Gastroesophageal sphincter (tissue), 4 donors: ENCODE measurements around the gene APLF. TPM values are rescaled to one million over a fixed set of nuclear protein-coding genes. Genes with fewer than 3 reads are reported as not detected.
"Not testable (repeated sequence)": the region's sequence is repeated elsewhere in the genome, so short reads cannot be mapped to it uniquely, and the experiment has no call there.

Source experiments
- ATAC-seq: fragments of 150-250 bp; one replicate; pipeline ENCODE4 v1.9.1; 2016; ENCODE audit warnings: mild to moderate bottlenecking, moderate library complexity
- H3K27ac ChIP-seq, 4 donors: fragments of 200-600 bp; sonication (generic) in 3 of 4; 1 replicate in 3 of 4; 2 replicates in 1 of 4; pipeline ENCODE4 v1.5.1; 2016 to 2019
- H3K27me3 ChIP-seq: fragments of 200-600 bp; sonication (generic); one replicate; pipeline ENCODE4 v1.5.1; 2019
- H3K36me3 ChIP-seq, 2 donors: fragments of 200-600 bp; sonication (generic); one replicate each; pipeline ENCODE4 v1.5.1; 2019; ENCODE audit warnings: control low read depth in 1 of 2
- H3K4me1 ChIP-seq, 3 donors: fragments of 200-600 bp; sonication (generic); 1 replicate in 2 of 3; 2 replicates in 1 of 3; pipeline ENCODE4 v1.5.1; 2016 to 2019; ENCODE audit warnings: control low read depth in 2 of 3
- H3K4me3 ChIP-seq, 2 donors: fragments of 200-600 bp; sonication (generic); one replicate each; pipeline ENCODE4 v1.5.1; 2019; ENCODE audit warnings: mild to moderate bottlenecking in 1 of 2, moderate library complexity in 1 of 2
- H3K9me3 ChIP-seq, 3 donors: fragments of 200-600 bp; sonication (generic); one replicate each; pipeline ENCODE4 v1.5.1; 2017 to 2019; ENCODE audit warnings: control low read depth in 2 of 3
- EP300 ChIP-seq: sonication (generic); formaldehyde crosslinking; IDR thresholded peaks from one replicate; pipeline ENCODE4 v1.6.1; 2017; ENCODE audit warnings: antibody characterized with exemption, mild to moderate bottlenecking
- POLR2A ChIP-seq, 2 donors: fragments of 450-650 bp; IDR thresholded peaks; one replicate each; pipeline ENCODE4 v1.6.1; 2017; ENCODE audit warnings: antibody characterized with exemption in 2 of 2, mild to moderate bottlenecking in 2 of 2, moderate library complexity in 1 of 2
- POLR2AphosphoS5 ChIP-seq: sonication (generic); formaldehyde crosslinking; IDR thresholded peaks from one replicate; pipeline ENCODE4 v1.6.1; 2017; ENCODE audit warnings: antibody characterized with exemption
- WGBS, 2 donors: methylation state at CpG; one replicate each; pipeline ENCODE4 v1.1.5; 2018; ENCODE audit warnings: low coverage in 1 of 2; 5-methylcytosine and 5-hydroxymethylcytosine counted together
- total RNA-seq, 4 donors: library from RNA; depleted of rRNA; stranded (reverse); fragments of >200 nt; gene quantifications; one replicate each; pipeline ENCODE4 v1.1.0, GENCODE V29; 2016
- TF ChIP-seq, protein P1 (sequence below), 4 experiments: fragments of 200-600 bp in 2 of 4; fragments of 450-650 bp in 2 of 4; sonication (generic) in 1 of 4; IDR thresholded peaks; one replicate each; pipeline ENCODE4 v1.5.1; 2017 to 2019; ENCODE audit warnings: antibody characterized with exemption in 4 of 4, mild to moderate bottlenecking in 2 of 4, moderate library complexity in 2 of 4

The APLF gene
- total RNA-seq, 4 donors from 2014 or later, result 5.5 to 12.0 (median 10.4) TPM

- no peak for ATAC-seq
- TF ChIP-seq POLR2AphosphoS5 (no peak), POLR2A (IDR thresholded peaks at IDR 0.05) (no peak), EP300 (no peak)
- TF ChIP-seq, protein P1, sequence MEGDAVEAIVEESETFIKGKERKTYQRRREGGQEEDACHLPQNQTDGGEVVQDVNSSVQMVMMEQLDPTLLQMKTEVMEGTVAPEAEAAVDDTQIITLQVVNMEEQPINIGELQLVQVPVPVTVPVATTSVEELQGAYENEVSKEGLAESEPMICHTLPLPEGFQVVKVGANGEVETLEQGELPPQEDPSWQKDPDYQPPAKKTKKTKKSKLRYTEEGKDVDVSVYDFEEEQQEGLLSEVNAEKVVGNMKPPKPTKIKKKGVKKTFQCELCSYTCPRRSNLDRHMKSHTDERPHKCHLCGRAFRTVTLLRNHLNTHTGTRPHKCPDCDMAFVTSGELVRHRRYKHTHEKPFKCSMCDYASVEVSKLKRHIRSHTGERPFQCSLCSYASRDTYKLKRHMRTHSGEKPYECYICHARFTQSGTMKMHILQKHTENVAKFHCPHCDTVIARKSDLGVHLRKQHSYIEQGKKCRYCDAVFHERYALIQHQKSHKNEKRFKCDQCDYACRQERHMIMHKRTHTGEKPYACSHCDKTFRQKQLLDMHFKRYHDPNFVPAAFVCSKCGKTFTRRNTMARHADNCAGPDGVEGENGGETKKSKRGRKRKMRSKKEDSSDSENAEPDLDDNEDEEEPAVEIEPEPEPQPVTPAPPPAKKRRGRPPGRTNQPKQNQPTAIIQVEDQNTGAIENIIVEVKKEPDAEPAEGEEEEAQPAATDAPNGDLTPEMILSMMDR (IDR thresholded peaks at IDR 0.05), result no peak
- 59 to 100% methylated on average over 1 of the region's 1 CpG for WGBS, 2 donors
- Histone ChIP-seq H3K9me3 (no peaks in the 10 kb centered on the region), H3K4me3 (no peak overlapping the region), H3K27me3 (no peaks in the 10 kb centered on the region), H3K36me3 (no peaks in the 10 kb centered on the region), H3K27ac (no peak overlapping the region), H3K4me1 (no peaks in the 10 kb centered on the region)
Measured at GRCh38 chr2:68553098-68553497, 85.7 kb downstream of the APLF start.

- H3K4me1 ChIP-seq, H3K27ac ChIP-seq, H3K9me3 ChIP-seq, ATAC-seq, H3K4me3 ChIP-seq, H3K36me3 ChIP-seq, H3K27me3 ChIP-seq: not testable (repeated sequence)
- 87 to 96% methylated on average over 5 of the region's 5 CpGs for WGBS, 2 donors
Measured at GRCh38 chr2:68555425-68556206, 88.2 kb downstream of the APLF start.

DNA sequence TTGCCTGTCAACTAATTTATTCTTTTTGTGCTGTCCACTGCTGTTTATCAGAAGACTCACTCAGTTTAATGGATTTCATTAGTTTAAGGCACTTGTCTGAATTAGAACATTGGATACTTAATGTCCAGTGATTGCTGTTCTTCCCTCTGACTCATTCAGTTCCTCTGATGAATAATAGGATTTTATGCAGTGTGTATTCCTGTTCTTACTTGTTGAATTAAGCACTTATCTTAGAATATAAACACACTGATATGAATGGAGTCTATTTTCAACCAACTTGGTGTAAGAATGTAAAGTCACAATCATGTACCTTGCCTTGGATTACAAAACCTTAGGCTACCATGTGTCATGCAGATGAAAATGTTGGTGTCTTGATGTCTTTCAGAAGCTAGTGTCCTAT is 89.0 kb downstream of the APLF start:
- no peak for ATAC-seq
- TF ChIP-seq EP300 (no peak), POLR2AphosphoS5 (no peak), POLR2A (IDR thresholded peaks at IDR 0.05) (no peak)
- TF ChIP-seq, protein P1 (IDR thresholded peaks at IDR 0.05), result no peak
- Histone ChIP-seq H3K4me3 (no peak overlapping the region), H3K27me3 (no peaks in the 10 kb centered on the region), H3K36me3 (no peaks in the 10 kb centered on the region), H3K4me1 (no peaks in the 10 kb centered on the region), H3K27ac (no peak overlapping the region), H3K9me3 (no peaks in the 10 kb centered on the region)

DNA sequence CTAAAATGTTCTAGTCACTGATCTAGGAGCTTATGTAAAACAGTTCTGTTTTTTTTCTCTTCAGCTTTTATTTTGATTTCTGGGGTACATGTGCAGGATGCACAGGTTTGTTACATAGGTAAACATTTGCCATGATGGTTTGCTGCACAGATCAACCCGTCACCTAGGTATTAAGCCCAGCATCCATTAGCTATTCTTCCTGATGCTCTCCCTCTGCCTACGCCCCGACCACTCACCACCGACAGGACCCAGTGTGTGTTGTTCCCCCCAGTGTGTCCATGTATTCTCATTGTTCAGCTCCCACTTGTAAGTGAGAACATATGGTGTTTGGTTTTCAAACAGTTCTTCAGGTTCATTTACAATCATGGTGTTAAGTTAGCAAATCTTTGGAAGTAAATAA is 91.2 kb downstream of the APLF start:
- TF ChIP-seq EP300 (no peak), POLR2A (IDR thresholded peaks at IDR 0.05) (no peak), POLR2AphosphoS5 (no peak)
- TF ChIP-seq, protein P1 (IDR thresholded peaks at IDR 0.05), result no peak
- no peak for ATAC-seq
- WGBS, 2 donors, result 70 to 85% methylated on average over 2 to 4 of the region's 4 CpGs
- no peaks in the 10 kb centered on the region for H3K27me3 ChIP-seq
- no peaks in the 10 kb centered on the region for H3K36me3 ChIP-seq
- no peak overlapping the region for H3K27ac ChIP-seq
- H3K4me3 ChIP-seq, result no peak overlapping the region
- H3K4me1 ChIP-seq, result no peaks in the 10 kb centered on the region
- no peaks in the 10 kb centered on the region for H3K9me3 ChIP-seq

DNA sequence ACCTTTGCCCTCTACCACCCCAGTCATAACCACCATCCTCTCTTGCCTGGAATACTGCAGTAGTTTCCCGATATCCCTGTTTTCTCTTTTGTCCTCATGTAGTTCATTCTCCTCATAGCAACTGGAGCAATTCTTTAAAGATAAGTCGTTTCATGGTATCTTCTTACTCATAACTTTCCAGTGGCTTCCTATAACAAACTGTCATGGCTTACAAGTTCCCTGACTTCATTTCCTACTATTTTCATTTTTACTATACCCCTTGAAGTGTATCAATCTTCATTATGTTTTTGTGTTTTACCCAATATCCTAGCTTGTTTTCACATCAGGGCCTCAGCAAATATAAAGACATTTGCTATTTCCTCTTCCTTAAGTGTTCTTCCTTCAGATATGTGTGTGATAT is 92.3 kb downstream of the APLF start:
- H3K4me3 ChIP-seq, result no peak overlapping the region
- no peak overlapping the region for H3K27ac ChIP-seq
- no peaks in the 10 kb centered on the region for H3K36me3 ChIP-seq
- H3K4me1 ChIP-seq, result no peaks in the 10 kb centered on the region
- H3K9me3 ChIP-seq, result no peaks in the 10 kb centered on the region
- TF ChIP-seq, protein P1 (IDR thresholded peaks at IDR 0.05), result no peak
- TF ChIP-seq POLR2A (IDR thresholded peaks at IDR 0.05) (no peak), POLR2AphosphoS5 (no peak), EP300 (no peak)
- WGBS, 2 donors, result 82 to 93% methylated on average over 2 of the region's 2 CpGs
- no peaks in the 10 kb centered on the region for H3K27me3 ChIP-seq
- no peak for ATAC-seq
